HG02884 (cell line): ENCODE results near the gene SMAD2.
"Not testable (repeated sequence)": the region's sequence is repeated elsewhere in the genome, so short reads cannot be mapped to it uniquely, and the experiment has no call there.

Experiments used
- ATAC-seq: cut with Tn5 transposase; IDR thresholded peaks from one replicate; pipeline ENCODE4 v1.9.1; 2021; ENCODE audit warnings: mild to moderate bottlenecking, moderate library complexity; ENCODE audit not compliant: unreplicated experiment

The SMAD2 gene

GRCh38 chr18:47930199-47930930 is at the start of gene SMAD2:
SMAD2 (minus strand) TSS chr18:47930659; CDS start chr18:47896756, 33,903 bp downstream.
- peak; percentile 49 for ATAC-seq

GRCh38 chr18:47979611-47980200 is 49.2 kb upstream of the SMAD2 start:
- no peak for ATAC-seq

GRCh38 chr18:47978603-47979002 is 48.1 kb upstream of the SMAD2 start:
- no peak for ATAC-seq

- no peak for ATAC-seq
Observed at GRCh38 chr18:47978141-47978540, 47.7 kb upstream of the SMAD2 start.

- ATAC-seq: no peak
Observed at GRCh38 chr18:47975701-47976100, 45.2 kb upstream of the SMAD2 start.

GRCh38 chr18:47975105-47975504 is 44.6 kb upstream of the SMAD2 start:
- ATAC-seq: no peak

GRCh38 chr18:47970664-47971531 is 40.4 kb upstream of the SMAD2 start:
- peak; percentile 73 for ATAC-seq

GRCh38 chr18:47969816-47970215 is 39.4 kb upstream of the SMAD2 start:
- ATAC-seq: no peak

- no peak for ATAC-seq
Observed at GRCh38 chr18:47968721-47969120, 38.3 kb upstream of the SMAD2 start.

- ATAC-seq: no peak
Observed at GRCh38 chr18:47968006-47968676, 37.7 kb upstream of the SMAD2 start.

- no peak for ATAC-seq
Observed at GRCh38 chr18:47964053-47964452, 33.6 kb upstream of the SMAD2 start.

- not testable (repeated sequence) for ATAC-seq
Observed at GRCh38 chr18:47961003-47961402, 30.5 kb upstream of the SMAD2 start.

GRCh38 chr18:47953471-47953931 is 23.0 kb upstream of the SMAD2 start:
- peak; percentile 87 for ATAC-seq

GRCh38 chr18:47950511-47950910 is 20.1 kb upstream of the SMAD2 start:
- ATAC-seq: no peak

- ATAC-seq: no peak
Observed at GRCh38 chr18:47949202-47949601, 18.7 kb upstream of the SMAD2 start.

GRCh38 chr18:47946889-47947288 is 16.4 kb upstream of the SMAD2 start:
- no peak for ATAC-seq

- no peak for ATAC-seq
Observed at GRCh38 chr18:47944972-47945852, 14.8 kb upstream of the SMAD2 start.

GRCh38 chr18:47936952-47937351 is 6.5 kb upstream of the SMAD2 start:
- ATAC-seq: no peak

GRCh38 chr18:47935321-47936055 is 5.0 kb upstream of the SMAD2 start:
- ATAC-seq: no peak
